G401.6 (cell line): Measurements from ENCODE around the gene USP17L27.
"Not testable (repeated sequence)": the region's sequence is repeated elsewhere in the genome, so short reads cannot be mapped to it uniquely, and the experiment has no call there.

ENCODE experiments used
- FAIRE-seq: peaks from 2 replicates; lab custom pipeline; 2012; peaks lifted over from hg19 to GRCh38; lab: Jason Lieb, UNC

USP17L27 gene, protein sequence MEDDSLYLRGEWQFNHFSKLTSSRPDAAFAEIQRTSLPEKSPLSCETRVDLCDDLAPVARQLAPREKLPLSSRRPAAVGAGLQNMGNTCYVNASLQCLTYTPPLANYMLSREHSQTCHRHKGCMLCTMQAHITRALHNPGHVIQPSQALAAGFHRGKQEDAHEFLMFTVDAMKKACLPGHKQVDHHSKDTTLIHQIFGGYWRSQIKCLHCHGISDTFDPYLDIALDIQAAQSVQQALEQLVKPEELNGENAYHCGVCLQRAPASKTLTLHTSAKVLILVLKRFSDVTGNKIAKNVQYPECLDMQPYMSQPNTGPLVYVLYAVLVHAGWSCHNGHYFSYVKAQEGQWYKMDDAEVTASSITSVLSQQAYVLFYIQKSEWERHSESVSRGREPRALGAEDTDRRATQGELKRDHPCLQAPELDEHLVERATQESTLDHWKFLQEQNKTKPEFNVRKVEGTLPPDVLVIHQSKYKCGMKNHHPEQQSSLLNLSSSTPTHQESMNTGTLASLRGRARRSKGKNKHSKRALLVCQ

DNA sequence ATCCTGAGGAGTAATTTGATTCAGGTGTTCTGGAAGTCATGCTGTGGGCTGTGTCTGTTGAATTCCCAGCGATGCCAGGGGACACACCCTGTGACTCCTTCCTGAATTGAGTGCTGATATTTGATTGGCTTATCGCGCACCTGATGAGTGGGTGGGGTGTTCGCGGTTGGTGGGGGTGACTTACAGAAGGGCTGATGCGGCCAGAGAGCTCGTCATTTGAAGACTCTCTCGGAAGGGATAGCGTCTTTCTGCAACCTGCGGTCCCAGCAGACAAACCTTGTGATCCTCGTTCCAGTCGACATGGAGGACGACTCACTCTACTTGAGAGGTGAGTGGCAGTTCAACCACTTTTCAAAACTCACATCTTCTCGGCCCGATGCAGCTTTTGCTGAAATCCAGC lies at the start of gene USP17L27:
TSS of gene USP17L27 (plus strand) at position 301 of the 400 bp plus-strand sequence. CDS start at position 301, 0 bp downstream.
- not testable (repeated sequence) for FAIRE-seq

- not testable (repeated sequence) for FAIRE-seq
Observed at GRCh38 chr4:9324191-9324590, 19.8 kb upstream of the USP17L27 start.

DNA sequence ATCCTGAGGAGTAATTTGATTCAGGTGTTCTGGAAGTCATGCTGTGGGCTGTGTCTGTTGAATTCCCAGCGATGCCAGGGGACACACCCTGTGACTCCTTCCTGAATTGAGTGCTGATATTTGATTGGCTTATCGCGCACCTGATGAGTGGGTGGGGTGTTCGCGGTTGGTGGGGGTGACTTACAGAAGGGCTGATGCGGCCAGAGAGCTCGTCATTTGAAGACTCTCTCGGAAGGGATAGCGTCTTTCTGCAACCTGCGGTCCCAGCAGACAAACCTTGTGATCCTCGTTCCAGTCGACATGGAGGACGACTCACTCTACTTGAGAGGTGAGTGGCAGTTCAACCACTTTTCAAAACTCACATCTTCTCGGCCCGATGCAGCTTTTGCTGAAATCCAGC lies 19.1 kb upstream of the USP17L27 start, which contains the start of gene USP17L24:
TSS of gene USP17L24 (plus strand) at position 301 of the 400 bp plus-strand sequence. CDS start at position 301, 0 bp downstream.
- FAIRE-seq: not testable (repeated sequence)

DNA sequence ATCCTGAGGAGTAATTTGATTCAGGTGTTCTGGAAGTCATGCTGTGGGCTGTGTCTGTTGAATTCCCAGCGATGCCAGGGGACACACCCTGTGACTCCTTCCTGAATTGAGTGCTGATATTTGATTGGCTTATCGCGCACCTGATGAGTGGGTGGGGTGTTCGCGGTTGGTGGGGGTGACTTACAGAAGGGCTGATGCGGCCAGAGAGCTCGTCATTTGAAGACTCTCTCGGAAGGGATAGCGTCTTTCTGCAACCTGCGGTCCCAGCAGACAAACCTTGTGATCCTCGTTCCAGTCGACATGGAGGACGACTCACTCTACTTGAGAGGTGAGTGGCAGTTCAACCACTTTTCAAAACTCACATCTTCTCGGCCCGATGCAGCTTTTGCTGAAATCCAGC lies 14.3 kb upstream of the USP17L27 start, which contains the start of gene USP17L25:
TSS of gene USP17L25 (plus strand) at position 301 of the 400 bp plus-strand sequence. CDS start at position 301, 0 bp downstream.
- FAIRE-seq: not testable (repeated sequence)

DNA sequence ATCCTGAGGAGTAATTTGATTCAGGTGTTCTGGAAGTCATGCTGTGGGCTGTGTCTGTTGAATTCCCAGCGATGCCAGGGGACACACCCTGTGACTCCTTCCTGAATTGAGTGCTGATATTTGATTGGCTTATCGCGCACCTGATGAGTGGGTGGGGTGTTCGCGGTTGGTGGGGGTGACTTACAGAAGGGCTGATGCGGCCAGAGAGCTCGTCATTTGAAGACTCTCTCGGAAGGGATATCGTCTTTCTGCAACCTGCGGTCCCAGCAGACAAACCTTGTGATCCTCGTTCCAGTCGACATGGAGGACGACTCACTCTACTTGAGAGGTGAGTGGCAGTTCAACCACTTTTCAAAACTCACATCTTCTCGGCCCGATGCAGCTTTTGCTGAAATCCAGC lies 9.6 kb upstream of the USP17L27 start, which contains the start of gene USP17L26:
TSS of gene USP17L26 (plus strand) at position 301 of the 400 bp plus-strand sequence. CDS start at position 301, 0 bp downstream.
- not testable (repeated sequence) for FAIRE-seq

DNA sequence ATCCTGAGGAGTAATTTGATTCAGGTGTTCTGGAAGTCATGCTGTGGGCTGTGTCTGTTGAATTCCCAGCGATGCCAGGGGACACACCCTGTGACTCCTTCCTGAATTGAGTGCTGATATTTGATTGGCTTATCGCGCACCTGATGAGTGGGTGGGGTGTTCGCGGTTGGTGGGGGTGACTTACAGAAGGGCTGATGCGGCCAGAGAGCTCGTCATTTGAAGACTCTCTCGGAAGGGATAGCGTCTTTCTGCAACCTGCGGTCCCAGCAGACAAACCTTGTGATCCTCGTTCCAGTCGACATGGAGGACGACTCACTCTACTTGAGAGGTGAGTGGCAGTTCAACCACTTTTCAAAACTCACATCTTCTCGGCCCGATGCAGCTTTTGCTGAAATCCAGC lies 4.8 kb upstream of the USP17L27 start, which contains the start of gene USP17L5:
TSS of gene USP17L5 (plus strand) at position 301 of the 400 bp plus-strand sequence. CDS start at position 301, 0 bp downstream.
- FAIRE-seq: not testable (repeated sequence)

GRCh38 chr4:9348593-9348992 lies 4.6 kb downstream of the USP17L27 start, which contains the start of gene USP17L28:
Gene USP17L28 (plus strand): TSS chr4:9348893. CDS start chr4:9348893, 0 bp downstream.
- not testable (repeated sequence) for FAIRE-seq

DNA sequence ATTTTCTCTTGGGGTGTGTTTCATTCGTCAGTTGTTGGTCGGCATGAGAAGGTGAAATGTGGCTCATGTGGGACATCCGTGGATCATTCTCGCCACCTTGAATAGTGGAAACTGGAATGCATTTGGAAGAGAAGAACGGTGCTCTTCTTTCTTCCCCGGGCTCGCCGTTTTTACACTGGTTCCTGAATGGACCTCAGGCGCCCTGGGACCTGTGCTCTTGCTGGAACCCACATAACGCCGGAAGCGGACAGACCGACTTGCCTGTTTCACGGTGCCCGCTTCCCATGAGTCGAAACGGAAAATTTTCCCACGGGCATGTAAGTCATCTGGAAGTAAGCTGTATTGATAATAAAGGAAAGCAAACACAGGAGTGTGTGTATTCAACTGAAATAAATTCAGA lies 6.9 kb downstream of the USP17L27 start:
- FAIRE-seq: not testable (repeated sequence)

GRCh38 chr4:9353338-9353737 lies 9.4 kb downstream of the USP17L27 start, which contains the start of gene USP17L29:
Gene USP17L29 (plus strand): TSS chr4:9353638. CDS start chr4:9353638, 0 bp downstream.
- FAIRE-seq: not testable (repeated sequence)

GRCh38 chr4:9362829-9363228 lies 18.9 kb downstream of the USP17L27 start, which contains the start of gene USP17L30:
Gene USP17L30 (plus strand): TSS chr4:9363129. CDS start chr4:9363129, 0 bp downstream.
- not testable (repeated sequence) for FAIRE-seq

DNA sequence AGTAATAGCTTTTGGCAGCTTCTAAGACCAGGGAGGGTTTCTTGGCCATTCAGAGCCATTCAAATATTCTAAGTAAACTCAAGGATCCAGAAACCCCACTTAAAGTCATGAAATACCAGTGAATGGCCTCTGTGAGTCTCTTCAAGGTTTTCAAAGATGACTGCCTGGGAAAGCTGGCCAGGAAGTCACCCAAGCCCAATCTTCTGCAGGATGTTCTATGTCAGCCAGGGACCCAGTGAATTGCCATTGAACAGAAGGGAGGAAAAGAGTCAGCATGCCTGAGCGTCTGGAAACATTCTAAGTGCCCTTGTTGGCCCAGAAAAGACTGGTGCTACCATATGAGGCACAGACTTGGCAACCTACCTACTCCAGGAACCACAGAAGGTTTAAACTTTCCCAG lies 35.9 kb downstream of the USP17L27 start:
- FAIRE-seq: not testable (repeated sequence)

GRCh38 chr4:9381012-9381534 lies 37.1 kb downstream of the USP17L27 start:
- not testable (repeated sequence) for FAIRE-seq

GRCh38 chr4:9384126-9384525 lies 40.2 kb downstream of the USP17L27 start:
- FAIRE-seq: no peak

DNA sequence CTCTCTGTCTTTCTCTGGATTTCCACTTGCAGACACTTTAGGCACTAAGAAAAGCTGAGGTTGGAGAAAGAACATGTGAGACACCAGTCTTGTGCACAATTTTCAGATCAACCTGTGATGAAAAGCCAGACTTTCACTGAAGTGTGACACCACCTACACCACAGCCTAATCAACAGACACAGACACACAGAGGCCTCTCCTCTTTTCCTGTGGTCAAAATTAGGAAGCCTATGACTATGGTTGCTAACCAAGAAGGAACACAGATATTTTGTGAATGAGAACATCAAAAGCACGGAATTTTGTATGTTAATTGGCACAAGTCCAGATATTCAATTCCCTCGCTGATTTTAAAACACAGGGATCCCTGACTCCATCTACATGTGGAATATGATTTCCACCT lies 45.1 kb downstream of the USP17L27 start:
- not testable (repeated sequence) for FAIRE-seq
